ENCODE results near the gene SLCO4A1.
"Not testable (repeated sequence)": the region's sequence is repeated elsewhere in the genome, so short reads cannot be mapped to it uniquely, and the experiment has no call there.

DNA sequence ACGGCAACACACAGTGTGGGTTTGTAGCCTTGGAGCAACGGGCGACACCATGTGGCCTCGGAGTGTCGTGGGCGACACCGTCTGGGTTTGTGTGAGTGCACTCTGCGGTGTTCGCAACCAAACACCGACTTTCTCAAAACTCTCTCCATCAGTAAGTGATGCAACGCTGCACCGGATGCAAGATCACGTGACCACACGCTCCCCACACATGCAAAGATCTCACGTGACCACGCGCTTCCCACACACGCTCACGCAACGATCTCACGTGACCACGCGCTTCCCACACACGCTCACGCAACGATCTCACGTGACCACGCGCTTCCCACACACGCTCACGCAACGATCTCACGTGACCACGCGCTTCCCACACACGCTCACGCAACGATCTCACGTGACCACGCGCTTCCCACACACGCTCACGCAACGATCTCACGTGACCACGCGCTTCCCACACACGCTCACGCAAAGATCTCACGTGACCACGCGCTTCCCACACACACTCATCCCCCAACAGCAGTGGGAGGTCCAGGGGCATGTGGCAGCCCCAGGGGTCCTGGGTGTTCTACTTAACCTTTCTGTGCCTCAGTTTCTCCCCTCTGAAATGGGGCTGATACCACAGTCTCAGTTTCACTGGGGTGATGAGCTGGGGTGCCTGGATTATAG is 41.5 kb downstream of the SLCO4A1 start:
- TF ChIP-seq, protein P1, sequence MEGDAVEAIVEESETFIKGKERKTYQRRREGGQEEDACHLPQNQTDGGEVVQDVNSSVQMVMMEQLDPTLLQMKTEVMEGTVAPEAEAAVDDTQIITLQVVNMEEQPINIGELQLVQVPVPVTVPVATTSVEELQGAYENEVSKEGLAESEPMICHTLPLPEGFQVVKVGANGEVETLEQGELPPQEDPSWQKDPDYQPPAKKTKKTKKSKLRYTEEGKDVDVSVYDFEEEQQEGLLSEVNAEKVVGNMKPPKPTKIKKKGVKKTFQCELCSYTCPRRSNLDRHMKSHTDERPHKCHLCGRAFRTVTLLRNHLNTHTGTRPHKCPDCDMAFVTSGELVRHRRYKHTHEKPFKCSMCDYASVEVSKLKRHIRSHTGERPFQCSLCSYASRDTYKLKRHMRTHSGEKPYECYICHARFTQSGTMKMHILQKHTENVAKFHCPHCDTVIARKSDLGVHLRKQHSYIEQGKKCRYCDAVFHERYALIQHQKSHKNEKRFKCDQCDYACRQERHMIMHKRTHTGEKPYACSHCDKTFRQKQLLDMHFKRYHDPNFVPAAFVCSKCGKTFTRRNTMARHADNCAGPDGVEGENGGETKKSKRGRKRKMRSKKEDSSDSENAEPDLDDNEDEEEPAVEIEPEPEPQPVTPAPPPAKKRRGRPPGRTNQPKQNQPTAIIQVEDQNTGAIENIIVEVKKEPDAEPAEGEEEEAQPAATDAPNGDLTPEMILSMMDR (conservative IDR thresholded peaks at IDR 0.05 in 1 of 2, IDR thresholded peaks at IDR 0.05 in 1 of 2; ENCODE audit: low read depth in 1 of 2, low read length in 2 of 2) = not testable (repeated sequence)
- not testable (repeated sequence) for TF ChIP-seq EZH2 (IDR thresholded peaks at IDR 0.05; ENCODE audit: low read length, missing control alignments)

All from fibroblast of lung (primary cell).